NCI-H510A (cell line): ENCODE data around the gene ATG101.

ENCODE experiments used
- DNase-seq: peaks from one replicate; lab custom pipeline; 2025; lab: John Stamatoyannopoulos, UW

Gene ATG101, protein sequence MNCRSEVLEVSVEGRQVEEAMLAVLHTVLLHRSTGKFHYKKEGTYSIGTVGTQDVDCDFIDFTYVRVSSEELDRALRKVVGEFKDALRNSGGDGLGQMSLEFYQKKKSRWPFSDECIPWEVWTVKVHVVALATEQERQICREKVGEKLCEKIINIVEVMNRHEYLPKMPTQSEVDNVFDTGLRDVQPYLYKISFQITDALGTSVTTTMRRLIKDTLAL

GRCh38 chr12:52069327-52070184 is at the start of gene ATG101:
Gene ATG101 (plus strand): TSS chr12:52069978. CDS start chr12:52073651, 3,673 bp downstream.
- DNase-seq = peak; percentile 93

DNA sequence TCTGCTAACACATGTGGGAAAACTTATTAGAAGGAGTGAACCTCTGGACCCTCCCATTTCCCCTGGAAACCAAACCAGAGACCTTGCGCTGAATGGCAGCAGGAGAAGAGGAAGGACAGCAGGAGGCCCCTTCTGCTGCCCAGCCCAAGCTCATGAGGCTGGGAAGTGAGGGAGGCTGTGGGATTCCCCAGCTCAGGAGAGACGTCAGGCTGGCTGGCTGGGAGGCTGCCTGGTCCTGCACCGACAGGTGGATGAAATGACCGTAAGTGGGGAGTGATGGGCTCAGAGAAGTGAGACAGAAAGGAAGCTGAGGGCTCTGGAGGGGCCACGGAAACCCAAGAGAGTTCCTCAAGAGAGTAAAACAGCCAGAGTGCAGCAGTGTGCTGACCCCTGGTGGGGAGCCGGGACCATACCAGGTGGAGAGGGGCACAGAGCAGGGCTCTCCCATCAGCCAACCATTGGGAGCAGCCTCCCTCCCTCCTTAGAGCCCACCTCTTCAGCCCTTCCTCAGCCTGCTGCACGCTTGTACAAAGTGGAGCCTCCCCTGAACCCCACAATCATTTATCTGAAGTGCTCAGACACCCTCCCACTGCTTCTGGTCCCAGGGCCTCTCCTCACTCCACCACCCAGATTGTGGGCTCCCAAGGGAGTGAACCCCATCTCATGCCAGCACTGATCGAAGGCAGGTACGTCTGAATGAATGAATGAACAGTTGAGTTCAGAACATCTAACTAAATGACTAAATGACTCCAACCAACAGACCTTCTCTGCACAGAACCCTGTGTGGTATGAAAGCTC is 49.0 kb upstream of the ATG101 start:
- DNase-seq = no peak

- peak; percentile 58 for DNase-seq
Measured at GRCh38 chr12:52022841-52023181, 47.0 kb upstream of the ATG101 start.

DNA sequence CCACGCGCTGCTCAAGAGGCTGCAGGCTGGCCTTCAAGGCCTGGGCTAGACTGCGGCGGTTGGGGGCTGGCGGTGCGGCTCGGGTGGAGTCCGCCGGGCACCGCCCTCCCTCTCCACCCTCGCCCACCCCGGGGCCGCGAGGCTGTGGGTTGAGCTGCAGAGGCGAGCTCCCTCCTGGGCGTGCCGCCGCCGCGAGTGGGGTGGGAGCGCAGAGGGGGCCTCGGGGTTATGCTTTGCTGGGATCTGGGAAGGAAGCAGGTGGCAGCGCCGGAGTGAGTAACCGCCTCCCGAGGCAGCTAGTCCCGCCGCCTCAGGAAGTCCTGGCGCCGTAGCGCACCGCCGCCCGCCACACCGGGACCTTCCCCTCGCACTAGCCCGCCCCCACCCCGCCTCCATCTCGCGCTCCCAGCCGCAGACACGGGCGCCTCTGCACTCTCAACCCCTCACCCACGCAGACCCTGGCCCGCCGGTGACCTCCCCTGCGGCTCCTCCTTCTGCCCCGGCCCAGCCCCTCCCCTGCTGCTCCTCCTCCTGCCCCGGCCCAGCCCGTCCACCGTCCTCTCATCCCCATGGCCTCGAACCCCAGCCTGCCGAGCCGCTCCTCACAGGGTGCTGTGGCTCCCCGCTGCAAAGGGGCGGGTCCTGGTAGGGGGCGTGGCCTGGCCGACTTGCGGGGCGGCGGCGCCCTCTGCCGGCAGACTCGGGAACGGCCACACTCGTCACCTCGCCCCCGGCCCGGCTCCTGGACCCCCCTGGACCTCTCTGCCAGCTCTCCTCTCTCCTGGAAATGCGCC is 46.4 kb upstream of the ATG101 start:
- peak; percentile 36 for DNase-seq

DNA sequence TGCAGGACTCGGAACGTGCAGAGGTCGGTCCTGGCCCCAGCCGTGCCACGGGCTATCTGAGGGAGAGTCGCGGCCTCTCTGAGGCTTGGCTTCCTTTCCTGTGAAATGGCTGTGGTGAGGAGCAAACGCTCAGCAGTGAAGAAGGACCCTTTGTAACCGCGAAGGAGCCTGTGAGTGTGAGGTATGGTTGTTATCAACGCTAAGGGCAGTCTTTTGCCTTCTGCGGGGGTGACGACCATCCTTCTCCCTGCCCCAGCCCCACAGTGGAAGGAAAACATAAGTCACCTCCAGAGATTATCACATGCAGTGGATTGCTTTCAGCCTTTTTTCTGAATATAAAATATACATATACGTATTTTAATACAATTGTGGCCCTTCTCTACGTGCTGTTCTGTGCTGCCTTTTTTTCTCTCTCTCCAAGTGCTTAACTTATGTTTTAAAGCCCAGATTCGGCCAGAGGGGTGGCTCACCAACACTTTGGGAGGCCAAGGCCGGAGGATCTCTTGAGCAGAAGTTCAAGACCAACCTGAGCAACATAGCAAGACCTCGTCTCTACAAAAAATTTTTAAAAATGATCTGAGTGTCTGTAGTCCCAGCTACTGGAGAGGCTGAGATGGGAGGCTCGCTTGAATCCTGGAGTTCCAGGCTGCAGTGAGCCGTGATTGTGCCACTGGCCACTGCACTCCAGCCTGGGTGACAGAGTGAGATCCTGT is 45.6 kb upstream of the ATG101 start:
- DNase-seq = no peak

- no peak for DNase-seq
Measured at GRCh38 chr12:52024845-52025230, 44.9 kb upstream of the ATG101 start.

- DNase-seq = no peak
Measured at GRCh38 chr12:52026263-52026662, 43.5 kb upstream of the ATG101 start.

DNA sequence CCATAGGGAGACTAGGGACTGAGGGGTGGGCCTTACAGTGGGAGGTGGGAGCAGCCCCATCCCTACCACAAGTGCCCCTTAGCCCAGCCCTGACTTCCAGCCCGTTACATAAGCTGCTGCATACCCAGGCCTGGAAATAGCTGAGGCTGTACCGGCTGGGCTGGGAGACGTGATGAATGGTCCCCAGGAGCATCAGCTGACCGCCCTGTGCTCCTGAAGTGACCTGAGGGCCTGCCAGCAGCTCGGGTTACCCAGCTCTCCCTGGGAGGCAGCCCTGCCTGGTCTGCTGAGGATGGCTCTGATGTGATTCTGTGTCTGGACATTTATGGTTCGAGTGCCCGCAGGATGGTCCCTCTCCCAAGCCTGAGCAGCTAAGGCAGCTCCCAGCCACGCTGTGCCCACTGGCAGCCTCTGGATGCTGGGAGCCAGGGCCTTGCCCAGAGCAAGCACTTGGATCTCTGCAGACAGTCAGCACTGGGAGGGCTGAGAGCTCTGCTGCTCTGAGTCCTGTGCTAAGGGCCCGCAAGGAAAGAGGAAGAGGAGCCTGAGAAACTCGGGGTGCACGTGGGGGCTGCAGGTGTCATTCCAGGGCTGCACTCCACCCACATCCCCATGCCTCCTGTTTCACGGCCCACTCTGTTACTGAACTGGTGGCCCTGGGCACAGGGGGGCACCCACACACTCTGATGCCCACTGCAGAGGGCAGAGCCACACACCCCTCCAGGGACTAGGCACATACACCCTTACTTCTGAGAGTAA is 42.5 kb upstream of the ATG101 start:
- DNase-seq = no peak

DNA sequence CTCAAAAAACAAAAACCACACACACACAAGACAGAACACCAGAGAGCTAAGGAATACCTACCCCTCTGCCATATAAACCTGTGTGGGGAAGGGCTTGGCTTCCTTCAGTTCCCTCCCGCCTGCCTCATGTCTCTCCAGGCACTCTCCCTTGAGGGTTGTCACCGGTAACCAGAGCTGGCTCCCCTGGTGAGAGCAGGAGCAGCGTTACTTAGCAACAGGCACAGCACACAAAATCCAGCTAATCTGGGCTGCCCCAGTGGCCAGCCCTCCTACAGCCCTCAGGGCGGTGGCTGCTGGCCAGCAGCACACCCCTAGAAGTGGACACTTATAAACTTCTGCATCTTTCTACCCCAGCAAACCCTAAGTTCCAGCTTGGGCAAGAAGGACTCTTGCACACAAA is 40.1 kb upstream of the ATG101 start:
- peak; percentile 66 for DNase-seq

DNA sequence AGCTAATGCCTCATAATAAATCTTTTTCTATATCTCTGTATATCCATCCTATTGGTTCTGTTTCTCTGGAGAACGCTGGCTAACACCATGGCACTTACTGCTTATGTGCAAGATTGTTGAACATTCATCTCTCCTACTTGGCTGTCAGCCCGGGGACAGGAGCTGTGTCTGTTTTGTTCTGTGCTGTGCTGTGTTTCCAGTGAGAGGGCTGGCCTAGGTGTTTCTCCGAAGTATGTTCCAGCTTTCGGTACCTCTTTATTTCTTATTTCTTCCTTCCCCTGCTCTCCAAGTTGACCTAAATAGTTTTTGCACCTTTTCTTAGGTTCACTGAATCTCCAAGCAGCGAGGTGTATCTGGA is 37.4 kb upstream of the ATG101 start:
- no peak for DNase-seq

GRCh38 chr12:52032804-52033445 is 36.9 kb upstream of the ATG101 start:
- DNase-seq = peak; percentile 96

DNA sequence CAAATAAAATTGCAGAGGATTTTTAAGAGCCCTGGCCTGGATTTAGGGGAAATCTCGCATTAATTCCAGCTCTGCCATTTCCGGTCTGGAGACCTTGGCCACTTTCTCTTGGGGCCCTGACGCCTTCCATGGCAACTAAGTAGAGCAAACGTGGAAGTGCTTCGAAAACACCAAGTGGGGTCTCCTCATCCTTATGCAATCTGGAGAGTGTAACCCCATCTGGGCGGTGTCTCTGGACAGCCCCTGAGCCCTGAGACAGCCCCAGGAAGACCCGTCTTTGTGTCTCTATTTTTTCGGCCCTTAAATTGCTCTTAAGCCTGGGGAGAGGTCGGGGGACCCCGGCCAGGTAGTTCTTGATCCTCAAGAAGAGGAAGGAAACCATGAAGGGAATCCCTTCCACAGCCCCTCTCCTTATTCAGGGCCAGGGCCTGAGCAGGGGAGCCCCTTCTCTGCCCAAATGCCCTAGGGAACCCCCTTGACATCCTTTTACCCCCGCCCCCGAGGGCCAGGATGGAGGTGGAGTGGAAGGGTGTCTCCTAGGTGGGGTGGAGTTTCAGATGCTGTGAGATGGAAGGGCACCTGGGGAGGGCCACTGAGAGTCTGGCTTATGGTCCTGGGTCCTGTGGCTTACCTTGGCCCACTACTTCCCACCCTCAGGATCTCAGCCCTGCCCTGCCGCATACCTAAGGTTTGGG is 36.2 kb upstream of the ATG101 start:
- DNase-seq = no peak

DNA sequence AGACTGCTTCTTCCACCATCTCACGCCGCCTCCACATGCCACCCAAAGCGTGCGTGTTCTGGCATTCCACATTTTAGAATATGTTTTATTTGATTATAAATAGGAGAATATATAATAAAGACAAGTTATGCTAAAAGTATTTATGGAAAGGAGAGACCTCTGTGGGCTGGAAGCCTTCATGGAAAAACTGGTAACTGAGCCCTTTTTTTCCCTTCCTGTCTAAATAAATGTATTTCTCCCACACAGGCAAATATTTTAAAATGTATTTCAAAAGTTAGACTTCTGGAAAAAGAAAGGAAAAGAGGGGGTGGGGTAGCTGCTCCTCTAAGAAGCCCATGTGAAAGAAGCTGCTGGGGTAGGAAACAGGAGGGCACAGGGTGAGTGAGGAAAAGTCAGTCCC is 34.6 kb upstream of the ATG101 start:
- no peak for DNase-seq

- no peak for DNase-seq
Measured at GRCh38 chr12:52035926-52036325, 33.9 kb upstream of the ATG101 start.

- peak; percentile 69 for DNase-seq
Measured at GRCh38 chr12:52036587-52037171, 33.1 kb upstream of the ATG101 start.

DNA sequence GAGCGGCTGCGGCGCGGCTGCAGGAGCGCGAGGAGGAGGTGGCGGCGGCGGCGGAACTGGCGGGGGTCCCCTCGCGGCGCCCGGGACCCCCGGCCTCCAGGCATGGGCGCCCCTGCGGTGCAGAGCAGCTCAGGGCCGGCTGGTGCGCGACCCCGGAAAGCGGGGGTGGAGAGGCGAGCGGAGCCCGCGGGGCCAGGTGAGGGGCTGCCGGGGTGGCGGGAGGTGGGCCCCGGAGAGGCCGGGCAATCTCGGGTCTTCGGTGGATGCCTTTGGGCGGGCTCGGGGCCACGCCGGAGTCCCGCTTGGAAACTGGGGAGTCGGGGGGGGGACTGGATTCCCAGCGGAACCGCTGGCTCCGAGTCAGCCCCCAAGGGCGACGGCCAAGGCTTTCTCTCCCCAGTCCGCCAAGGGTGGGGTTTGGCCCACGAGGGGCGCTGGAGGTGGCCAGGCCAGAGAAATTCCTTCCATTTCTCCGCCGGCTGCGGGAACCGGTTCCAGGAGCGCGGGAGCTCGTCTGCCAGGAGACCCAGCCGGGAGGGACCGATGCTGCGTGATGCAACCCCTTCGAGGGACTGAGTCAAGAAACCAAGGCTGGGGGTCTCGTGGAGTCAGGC is 32.4 kb upstream of the ATG101 start:
- DNase-seq = no peak

DNA sequence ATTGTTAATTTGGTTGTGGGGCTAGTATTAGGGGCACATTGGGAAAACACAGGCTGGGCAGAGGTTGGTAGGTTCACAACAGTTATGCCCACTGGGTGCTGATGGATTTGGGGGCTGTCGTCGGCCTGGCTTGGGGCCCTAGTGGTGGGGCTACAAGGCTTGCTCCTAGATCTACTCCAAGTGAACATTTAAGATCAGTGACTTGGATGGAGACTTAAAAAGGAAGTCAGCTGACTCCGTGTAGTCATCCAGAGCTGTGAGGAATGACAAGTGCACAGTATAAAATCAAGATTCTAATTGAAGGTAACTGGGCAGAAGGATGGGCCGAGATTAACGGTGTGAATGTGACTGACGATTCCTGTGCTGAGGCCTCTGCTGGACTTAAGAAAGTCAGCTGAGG is 31.3 kb upstream of the ATG101 start:
- DNase-seq = no peak

DNA sequence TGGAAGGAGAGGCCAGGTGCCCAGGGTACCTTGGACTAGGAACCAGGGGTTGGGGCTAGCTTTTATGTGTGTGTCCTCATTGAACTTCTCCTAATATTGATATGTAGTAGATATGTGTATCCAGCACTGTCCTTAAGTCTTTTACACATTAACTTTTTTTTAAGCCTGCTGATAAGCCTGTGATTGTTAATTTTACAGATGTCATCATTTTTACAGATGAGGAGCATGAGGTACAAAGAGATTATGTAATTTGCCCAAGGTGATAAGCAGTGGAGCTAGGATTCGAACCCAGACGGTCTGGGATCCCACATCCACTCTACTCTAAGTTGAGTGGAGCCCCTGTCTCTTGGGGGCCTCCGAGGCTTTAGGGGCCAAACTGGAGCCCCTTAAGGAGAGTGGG is 28.7 kb upstream of the ATG101 start:
- no peak for DNase-seq

DNA sequence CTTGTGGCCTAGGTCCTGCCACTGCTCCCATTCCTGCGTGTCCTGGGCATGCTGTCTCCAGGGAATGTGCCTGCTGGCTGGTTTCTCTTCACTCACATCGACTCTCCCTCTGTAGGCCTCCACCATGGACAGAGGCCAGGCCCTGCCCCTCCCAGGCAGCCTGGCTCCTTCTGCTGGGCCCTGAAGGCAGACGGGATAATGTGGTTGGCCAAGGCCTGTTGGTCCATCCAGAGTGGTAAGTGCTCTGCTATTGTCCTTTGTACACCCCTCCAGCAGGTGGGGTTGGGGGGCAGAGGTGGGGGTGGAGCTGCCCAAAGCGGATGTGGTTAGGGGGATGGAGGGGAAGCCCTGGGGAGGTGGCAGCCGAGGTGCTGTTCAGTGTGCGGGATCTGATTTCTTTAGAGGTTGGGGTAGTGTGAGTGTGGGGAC is 28.1 kb upstream of the ATG101 start:
- DNase-seq = no peak
